Mesodermal cell (in vitro differentiated cells): ENCODE data around the gene TP53TG3B. TPM values are rescaled to one million over a fixed set of nuclear protein-coding genes. Genes with fewer than 3 reads are reported as not detected.
"Not testable (repeated sequence)": the region's sequence is repeated elsewhere in the genome, so short reads cannot be mapped to it uniquely, and the experiment has no call there.

ENCODE experiments used
- H3K27ac ChIP-seq: 2 replicates; pipeline ENCODE4 v1.7.0; 2013; ENCODE audit warnings: mild to moderate bottlenecking, low read depth, low read length, moderate library complexity; ENCODE audit not compliant: severe bottlenecking
- H3K36me3 ChIP-seq: 2 replicates; pipeline ENCODE4 v1.7.1; 2013; ENCODE audit warnings: mild to moderate bottlenecking, low read length, moderate library complexity; ENCODE audit not compliant: control insufficient read depth, insufficient read depth
- H3K4me1 ChIP-seq: one replicate; pipeline ENCODE4 v1.7.1; 2013; ENCODE audit warnings: mild to moderate bottlenecking, low read length; ENCODE audit not compliant: insufficient read depth, control insufficient read depth, poor library complexity, severe bottlenecking
- H3K4me3 ChIP-seq: 2 replicates; pipeline ENCODE4 v1.7.0; 2013; ENCODE audit warnings: low read length, control low read depth, mild to moderate bottlenecking; ENCODE audit not compliant: insufficient read depth, poor library complexity, severe bottlenecking; ENCODE audit errors: extremely low read depth
- H3K9me3 ChIP-seq: 2 replicates; pipeline ENCODE4 v1.7.1; 2013; ENCODE audit warnings: mild to moderate bottlenecking, low read length, moderate library complexity; ENCODE audit not compliant: control insufficient read depth
- WGBS, 2 experiments: methylation state at CpG; one replicate each; pipeline ENCODE4 v1.1.5; 2013; ENCODE audit warnings: missing lambda C conversion rate in 2 of 2; ENCODE audit not compliant: insufficient coverage in 2 of 2; 5-methylcytosine and 5-hydroxymethylcytosine counted together
- polyA plus RNA-seq, 2 experiments: library from polyadenylated mRNA; stranded (reverse); fragments of 50-300 nt; gene quantifications; one replicate each; pipeline ENCODE4 v1.2.3, GENCODE V29; 2013

The TP53TG3B gene
- polyA plus RNA-seq (2013, experiment 1 of 2): not detected
- polyA plus RNA-seq (2013, experiment 2 of 2): not detected

- no CpG with 5 or more reads among the region's 25 CpGs for WGBS, 2 experiments
- not testable (repeated sequence) for H3K27ac ChIP-seq, H3K4me1 ChIP-seq, H3K4me3 ChIP-seq, H3K9me3 ChIP-seq, H3K36me3 ChIP-seq
These were observed at the start of gene TP53TG3B for GRCh38 chr16:33360541-33360940. TSS of gene TP53TG3B (plus strand) at chr16:33360841. CDS start at chr16:33360909, 68 bp downstream.

DNA sequence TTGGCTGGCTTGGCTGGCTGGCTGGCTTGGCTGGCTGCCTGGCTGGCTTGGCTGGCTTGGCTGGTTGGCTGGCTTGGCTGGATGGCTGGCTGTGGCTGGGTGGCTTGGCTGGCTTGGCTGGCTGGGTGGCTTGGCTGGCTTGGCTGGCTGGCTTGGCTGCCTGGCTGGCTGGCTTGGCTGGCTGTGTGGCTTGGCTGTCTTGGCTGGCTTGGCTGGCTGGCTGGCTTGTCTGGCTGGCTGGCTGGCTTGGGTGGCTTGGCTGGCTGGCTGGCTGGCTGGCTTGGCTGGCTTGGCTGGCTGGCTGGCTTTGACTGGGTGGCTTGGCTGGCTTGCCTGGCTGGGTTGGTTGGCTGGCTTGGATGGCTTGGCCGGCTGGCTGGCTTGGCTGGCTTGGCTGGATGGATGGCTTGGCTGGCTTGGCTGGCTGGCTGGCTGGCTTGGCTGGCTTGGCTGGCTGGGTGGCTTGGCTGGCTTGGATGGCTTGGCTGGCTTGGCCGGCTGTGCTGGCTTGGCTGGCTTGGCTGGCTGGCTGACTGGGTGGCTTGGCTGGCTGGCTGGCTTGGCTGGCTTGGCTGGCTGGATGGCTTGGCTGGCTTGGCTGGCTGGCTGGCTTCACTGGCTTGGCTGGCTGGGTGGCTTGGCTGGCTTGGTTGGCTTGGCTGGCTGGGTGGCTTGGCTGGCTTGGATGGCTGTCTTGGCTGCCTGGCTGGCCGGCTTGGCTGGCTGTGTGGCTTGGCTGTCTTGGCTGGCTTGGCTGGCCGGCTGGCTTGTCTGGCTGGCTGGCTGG is 24.2 kb upstream of the TP53TG3B start:
- 73 to 76% methylated on average over 3 of the region's 4 CpGs for WGBS, 2 experiments
- not testable (repeated sequence) for H3K36me3 ChIP-seq, H3K4me3 ChIP-seq

DNA sequence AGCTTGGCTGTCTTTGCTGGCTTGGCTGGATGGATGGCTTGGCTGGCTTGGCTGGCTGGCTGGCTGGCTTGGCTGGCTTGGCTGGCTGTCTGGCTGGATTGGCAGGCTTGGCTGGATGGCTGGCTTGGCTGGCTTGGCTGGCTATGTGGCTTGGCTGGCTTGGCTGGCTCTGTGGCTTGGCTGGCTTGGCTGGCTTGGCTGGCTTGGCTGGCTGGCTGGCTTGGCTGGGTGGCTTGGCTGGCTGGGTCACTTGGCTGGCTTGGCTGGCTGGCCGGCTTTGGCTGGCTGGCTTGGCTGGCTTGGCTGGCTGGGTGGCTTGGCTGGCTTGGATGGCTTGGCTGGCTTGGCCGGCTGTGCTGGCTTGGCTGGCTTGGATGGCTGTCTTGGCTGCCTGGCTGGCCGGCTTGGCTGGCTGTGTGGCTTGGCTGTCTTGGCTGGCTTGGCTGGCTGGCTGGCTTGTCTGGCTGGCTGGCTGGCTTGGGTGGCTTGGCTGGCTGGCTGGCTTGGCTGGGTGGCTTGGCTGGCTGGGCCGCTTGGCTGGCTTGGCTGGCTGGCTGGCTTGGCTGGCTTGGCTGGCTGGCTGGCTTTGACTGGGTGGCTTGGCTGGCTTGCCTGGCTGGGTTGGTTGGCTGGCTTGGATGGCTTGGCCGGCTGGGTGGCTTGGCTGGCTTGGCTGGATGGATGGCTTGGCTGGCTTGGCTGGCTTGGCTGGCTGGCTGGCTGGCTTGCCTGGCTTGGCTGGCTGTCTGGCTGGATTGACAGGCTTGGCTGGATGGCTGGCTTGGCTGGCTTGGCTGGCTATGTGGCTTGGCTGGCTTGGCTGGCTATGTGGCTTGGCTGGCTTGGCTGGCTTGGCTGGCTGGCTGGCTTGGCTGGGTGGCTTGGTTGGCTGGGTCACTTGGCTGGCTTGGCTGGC is 22.8 kb upstream of the TP53TG3B start:
- not testable (repeated sequence) for H3K4me3 ChIP-seq, H3K27ac ChIP-seq, H3K4me1 ChIP-seq, H3K36me3 ChIP-seq
- H3K9me3 ChIP-seq: peaks cover 18% of the 10 kb centered on the region
- WGBS, 2 experiments: 68 to 73% methylated on average over 5 of the region's 5 CpGs

More for the DNA sequence above, 24.2 kb upstream of the TP53TG3B start:
- H3K9me3 ChIP-seq: peaks cover 18% of the 10 kb centered on the region
- H3K4me1 ChIP-seq, H3K27ac ChIP-seq: not testable (repeated sequence)

- not testable (repeated sequence) for H3K4me1 ChIP-seq, H3K27ac ChIP-seq, H3K36me3 ChIP-seq, H3K4me3 ChIP-seq
- peaks cover 18% of the 10 kb centered on the region for H3K9me3 ChIP-seq
- WGBS, 2 experiments: 56 to 92% methylated on average over 1 to 2 of the region's 2 CpGs
These were observed 22.1 kb upstream of the TP53TG3B start for GRCh38 chr16:33338543-33338951.

DNA sequence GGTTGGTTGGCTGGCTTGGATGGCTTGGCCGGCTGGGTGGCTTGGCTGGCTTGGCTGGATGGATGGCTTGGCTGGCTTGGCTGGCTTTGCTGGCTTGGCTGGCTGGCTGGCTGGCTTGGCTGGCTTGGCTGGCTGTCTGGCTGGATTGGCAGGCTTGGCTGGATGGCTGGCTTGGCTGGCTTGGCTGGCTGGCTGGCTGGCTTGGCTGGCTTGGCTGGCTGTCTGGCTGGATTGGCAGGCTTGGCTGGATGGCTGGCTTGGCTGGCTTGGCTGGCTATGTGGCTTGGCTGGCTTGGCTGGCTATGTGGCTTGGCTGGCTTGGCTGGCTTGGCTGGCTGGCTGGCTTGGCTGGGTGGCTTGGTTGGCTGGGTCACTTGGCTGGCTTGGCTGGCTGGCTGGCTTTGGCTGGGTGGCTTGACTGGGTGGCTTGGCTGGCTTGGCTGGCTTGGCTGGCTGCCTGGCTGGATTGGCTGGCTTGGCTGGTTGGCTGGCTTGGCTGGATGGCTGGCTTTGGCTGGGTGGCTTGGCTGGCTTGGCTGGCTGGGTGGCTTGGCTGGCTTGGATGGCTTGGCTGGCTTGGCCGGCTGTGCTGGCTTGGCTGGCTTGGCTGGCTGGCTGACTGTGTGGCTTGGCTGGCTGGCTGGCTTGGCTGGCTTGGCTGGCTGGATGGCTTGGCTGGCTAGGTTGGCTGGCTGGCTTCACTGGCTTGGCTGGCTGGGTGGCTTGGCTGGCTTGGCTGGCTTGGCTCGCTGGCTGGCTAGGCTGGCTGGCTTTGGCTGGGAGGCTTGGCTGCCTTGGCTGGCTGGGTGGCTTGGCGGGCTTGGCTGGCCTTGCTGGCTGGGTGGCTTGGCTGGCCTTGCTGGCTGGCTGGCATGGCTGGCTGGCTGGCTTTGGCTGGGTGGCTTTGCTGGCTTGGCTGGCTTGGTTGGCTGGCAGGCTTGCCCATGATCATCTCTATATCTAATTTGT is 21.3 kb upstream of the TP53TG3B start:
- peaks cover 18% of the 10 kb centered on the region for H3K9me3 ChIP-seq
- not testable (repeated sequence) for H3K27ac ChIP-seq, H3K4me3 ChIP-seq, H3K36me3 ChIP-seq, H3K4me1 ChIP-seq
- 77 to 80% methylated on average over 3 of the region's 4 CpGs for WGBS, 2 experiments
